ENCODE measurements around the gene ZNF778. TPM values are rescaled to one million over a fixed set of nuclear protein-coding genes. Genes with fewer than 3 reads are reported as not detected.

The ZNF778 gene
- total and polyA plus RNA-seq, 10 of the 15 experiments (the other 5 are each of a cell fraction or from before 2014, with no cell fraction given), result 0.20 to 9.7 (median 4.1) TPM

DNA sequence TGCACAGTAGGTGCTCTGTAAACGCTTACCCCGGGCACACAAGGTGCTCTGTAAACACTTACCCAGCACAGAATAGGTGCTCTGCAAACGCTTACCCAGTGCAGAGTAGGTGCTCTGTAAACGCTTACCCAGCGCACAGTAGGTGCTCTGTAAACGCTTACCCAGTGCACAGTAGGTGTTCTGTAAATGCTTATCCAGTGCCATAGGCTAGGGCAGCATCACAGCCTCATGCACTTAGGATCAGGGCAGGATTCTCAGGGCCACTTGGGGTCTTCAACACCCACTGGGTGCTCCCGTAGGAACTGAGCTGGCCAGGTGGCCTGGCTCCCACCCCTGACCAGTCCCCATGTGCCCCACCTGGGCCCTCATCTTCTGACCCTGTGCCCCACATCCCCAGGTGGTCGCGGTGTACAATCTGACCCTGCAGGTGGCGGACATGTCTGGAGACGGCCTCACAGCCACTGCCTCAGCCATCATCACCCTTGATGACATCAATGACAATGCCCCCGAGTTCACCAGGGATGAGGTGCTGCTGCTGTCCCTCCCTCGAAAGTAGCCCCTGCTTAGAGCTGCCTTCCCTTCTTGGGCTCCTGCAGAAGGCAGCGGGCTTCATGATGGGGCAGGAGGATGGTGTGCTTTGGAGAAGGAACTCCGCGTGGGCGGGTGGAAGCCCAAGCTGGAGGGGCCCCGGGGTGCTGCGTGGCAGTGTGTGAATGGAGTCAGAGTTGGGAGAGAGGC is 30.3 kb upstream of the ZNF778 start (continued):
- TF ChIP-seq, protein P1, sequence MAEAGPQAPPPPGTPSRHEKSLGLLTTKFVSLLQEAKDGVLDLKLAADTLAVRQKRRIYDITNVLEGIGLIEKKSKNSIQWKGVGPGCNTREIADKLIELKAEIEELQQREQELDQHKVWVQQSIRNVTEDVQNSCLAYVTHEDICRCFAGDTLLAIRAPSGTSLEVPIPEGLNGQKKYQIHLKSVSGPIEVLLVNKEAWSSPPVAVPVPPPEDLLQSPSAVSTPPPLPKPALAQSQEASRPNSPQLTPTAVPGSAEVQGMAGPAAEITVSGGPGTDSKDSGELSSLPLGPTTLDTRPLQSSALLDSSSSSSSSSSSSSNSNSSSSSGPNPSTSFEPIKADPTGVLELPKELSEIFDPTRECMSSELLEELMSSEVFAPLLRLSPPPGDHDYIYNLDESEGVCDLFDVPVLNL (IDR thresholded peaks at IDR 0.05; ENCODE audit: low read depth, low read length), result no peak
- no peak for TF ChIP-seq CHD1 (IDR thresholded peaks at IDR 0.05; ENCODE audit: low read depth, low read length)
- no peak for TF ChIP-seq RAD21 (IDR thresholded peaks at IDR 0.05; ENCODE audit: insufficient read depth, low read depth, low read length)
- TF ChIP-seq NKRF (conservative IDR thresholded peaks at IDR 0.05), result no peak
- no peak for TF ChIP-seq FOXM1 (IDR thresholded peaks at IDR 0.05; ENCODE audit: low read depth, low read length)
- TF ChIP-seq, protein P2, sequence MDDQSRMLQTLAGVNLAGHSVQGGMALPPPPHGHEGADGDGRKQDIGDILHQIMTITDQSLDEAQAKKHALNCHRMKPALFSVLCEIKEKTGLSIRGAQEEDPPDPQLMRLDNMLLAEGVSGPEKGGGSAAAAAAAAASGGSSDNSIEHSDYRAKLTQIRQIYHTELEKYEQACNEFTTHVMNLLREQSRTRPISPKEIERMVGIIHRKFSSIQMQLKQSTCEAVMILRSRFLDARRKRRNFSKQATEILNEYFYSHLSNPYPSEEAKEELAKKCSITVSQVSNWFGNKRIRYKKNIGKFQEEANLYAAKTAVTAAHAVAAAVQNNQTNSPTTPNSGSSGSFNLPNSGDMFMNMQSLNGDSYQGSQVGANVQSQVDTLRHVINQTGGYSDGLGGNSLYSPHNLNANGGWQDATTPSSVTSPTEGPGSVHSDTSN (IDR thresholded peaks at IDR 0.05; ENCODE audit: insufficient replicate concordance, low read depth, low read length), result no peak

DNA sequence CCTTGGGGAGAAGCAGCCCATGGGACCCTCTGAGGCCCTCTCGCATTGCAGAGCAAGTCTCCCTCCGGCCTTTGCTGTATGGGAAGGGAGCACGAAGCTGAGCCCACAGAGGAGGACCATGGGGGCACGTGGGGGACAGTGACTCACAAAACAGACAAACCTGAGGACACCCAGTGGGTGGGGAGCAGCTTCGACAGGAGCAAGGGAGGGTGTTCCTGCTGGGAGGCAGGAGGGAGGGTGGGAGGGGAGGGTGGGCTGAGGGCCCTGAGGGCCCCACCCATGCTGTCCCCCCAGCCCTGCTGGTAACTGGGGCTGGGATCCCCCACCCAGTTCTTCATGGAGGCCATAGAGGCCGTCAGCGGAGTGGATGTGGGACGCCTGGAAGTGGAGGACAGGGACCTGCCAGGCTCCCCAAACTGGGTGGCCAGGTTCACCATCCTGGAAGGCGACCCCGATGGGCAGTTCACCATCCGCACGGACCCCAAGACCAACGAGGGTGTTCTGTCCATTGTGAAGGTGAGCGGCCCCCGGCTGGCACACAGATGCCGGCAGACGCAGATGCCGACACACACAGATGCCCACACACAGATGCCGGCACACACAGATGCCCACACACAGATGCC is 29.6 kb upstream of the ZNF778 start:
- peak; percentile 31 for ATAC-seq
- no peaks in the 10 kb centered on the region for H3K36me3 ChIP-seq (ENCODE audit: control insufficient read depth in 2 of 2, insufficient read depth in 2 of 2, low read length in 1 of 2)
- ChIA-PET SMC1A (ENCODE audit: uncharacterized antibody, unreplicated experiment) (no interaction called here), POLR2A (no interaction called here), CTCF (no interaction called here), RAD21 (ENCODE audit: unreplicated experiment) (no interaction called here)
- H3K4me3 ChIP-seq, result no peak overlapping the region
- no peaks in the 10 kb centered on the region for H3K27me3 ChIP-seq (replicated peaks in 1 of 2; ENCODE audit: control insufficient read depth in 2 of 2, insufficient read depth in 2 of 2, low read length in 1 of 2)
- no peak overlapping the region for H3K27ac ChIP-seq (ENCODE audit: control insufficient read depth, insufficient read depth)
- no peaks in the 10 kb centered on the region for H3K4me1 ChIP-seq (ENCODE audit: control insufficient read depth, insufficient read depth, low read length)
- H4K20me1 ChIP-seq (ENCODE audit: control insufficient read depth, insufficient read depth), result no peaks in the 10 kb centered on the region
- 62% methylated on average over 19 of the region's 19 CpGs for WGBS (ENCODE audit: insufficient coverage, insufficient replicate concordance, low lambda C conversion rate, missing lambda C conversion rate)
- H3K4me2 ChIP-seq (ENCODE audit: control insufficient read depth, insufficient read depth), result no peak overlapping the region
- no peak for DNase-seq (ENCODE audit: low read depth, low spot score)
- BruUV-seq (replicated peaks), result no TSS peak
- intact Hi-C loops (cut with micrococcal nuclease; ENCODE audit: unreplicated experiment), result no loop called here
- FAIRE-seq, result no peak
- TF ChIP-seq, protein P3, sequence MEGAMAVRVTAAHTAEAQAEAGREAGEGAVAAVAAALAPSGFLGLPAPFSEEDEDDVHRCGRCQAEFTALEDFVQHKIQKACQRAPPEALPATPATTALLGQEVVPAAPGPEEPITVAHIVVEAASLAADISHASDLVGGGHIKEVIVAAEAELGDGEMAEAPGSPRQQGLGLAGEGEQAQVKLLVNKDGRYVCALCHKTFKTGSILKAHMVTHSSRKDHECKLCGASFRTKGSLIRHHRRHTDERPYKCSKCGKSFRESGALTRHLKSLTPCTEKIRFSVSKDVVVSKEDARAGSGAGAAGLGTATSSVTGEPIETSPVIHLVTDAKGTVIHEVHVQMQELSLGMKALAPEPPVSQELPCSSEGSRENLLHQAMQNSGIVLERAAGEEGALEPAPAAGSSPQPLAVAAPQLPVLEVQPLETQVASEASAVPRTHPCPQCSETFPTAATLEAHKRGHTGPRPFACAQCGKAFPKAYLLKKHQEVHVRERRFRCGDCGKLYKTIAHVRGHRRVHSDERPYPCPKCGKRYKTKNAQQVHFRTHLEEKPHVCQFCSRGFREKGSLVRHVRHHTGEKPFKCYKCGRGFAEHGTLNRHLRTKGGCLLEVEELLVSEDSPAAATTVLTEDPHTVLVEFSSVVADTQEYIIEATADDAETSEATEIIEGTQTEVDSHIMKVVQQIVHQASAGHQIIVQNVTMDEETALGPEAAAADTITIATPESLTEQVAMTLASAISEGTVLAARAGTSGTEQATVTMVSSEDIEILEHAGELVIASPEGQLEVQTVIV (IDR thresholded peaks at IDR 0.05; ENCODE audit: borderline replicate concordance, partially characterized antibody), result no peak
- no peak for TF ChIP-seq MXI1 (IDR thresholded peaks at IDR 0.05; ENCODE audit: low read depth, low read length)
- TF ChIP-seq, protein P4, sequence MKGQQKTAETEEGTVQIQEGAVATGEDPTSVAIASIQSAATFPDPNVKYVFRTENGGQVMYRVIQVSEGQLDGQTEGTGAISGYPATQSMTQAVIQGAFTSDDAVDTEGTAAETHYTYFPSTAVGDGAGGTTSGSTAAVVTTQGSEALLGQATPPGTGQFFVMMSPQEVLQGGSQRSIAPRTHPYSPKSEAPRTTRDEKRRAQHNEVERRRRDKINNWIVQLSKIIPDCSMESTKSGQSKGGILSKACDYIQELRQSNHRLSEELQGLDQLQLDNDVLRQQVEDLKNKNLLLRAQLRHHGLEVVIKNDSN (IDR thresholded peaks at IDR 0.05; ENCODE audit: borderline replicate concordance, extremely low read length, insufficient read depth, low read depth, low read length), result peak; percentile 23
- no peak overlapping the region for H3K9ac ChIP-seq (ENCODE audit: control insufficient read depth, insufficient read depth, low read length)
- H3K79me2 ChIP-seq (ENCODE audit: control insufficient read depth, insufficient read depth, low read length), result no peaks in the 10 kb centered on the region
- H2AFZ ChIP-seq (ENCODE audit: control insufficient read depth, low read depth, low read length), result no peak overlapping the region
- in situ Hi-C loops (cut with MboI), result no loop called here
- H3K9me3 ChIP-seq (replicated peaks; ENCODE audit: control insufficient read depth, insufficient read depth, low read length), result no peaks in the 10 kb centered on the region

Data from GM12878 (cell line).